OCI-M1 (cell line): Measurements from ENCODE around the gene TMEM191C.
"Not testable (repeated sequence)": the region's sequence is repeated elsewhere in the genome, so short reads cannot be mapped to it uniquely, and the experiment has no call there.

Source experiments
- DNase-seq: peaks from one replicate; lab custom pipeline; 2025; lab: John Stamatoyannopoulos, UW

Gene TMEM191C

DNA sequence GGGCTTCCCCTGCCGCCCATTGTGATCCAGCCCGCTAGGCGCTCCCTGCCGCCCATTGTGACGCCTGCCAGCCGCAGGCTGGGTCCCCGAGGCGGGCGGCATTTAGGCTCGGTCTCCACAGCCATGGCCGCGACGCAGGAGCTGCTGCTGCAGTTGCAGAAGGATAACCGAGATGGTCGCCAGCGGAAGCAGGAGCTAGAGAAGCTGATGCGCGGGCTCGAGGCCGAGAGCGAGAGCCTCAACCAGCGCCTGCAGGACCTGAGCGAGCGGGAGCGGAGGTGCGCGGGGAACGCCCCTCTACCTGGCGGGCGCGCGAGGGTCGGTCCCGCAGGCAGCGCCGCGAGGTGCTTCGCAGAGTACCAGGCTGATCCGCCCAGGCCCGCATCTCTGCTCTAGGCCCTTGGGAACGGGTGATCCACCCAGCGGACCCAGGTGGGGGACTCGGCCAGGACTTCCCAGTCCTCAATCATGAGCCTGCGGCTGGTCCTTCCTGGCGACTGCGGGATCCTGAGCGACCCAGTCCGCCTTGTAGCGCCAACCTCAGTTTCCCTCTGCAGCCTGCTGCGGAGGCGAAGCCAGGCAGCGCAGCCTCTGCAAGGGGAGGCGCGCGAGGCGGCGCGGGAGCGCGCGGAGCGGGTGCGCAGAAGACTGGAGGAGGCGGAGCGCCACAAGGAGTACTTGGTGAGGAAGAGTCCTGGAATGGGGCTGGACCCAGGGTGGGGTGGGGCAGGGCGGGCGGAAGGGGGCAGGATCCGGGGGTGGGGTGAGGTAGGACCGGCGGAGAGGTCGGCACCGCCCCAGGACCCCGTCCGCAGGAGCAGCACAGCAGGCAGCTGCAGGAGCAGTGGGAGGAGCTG, at the start of gene TMEM191C:
Gene TMEM191C, plus strand, starts transcription at position 51 of the 857 bp plus-strand sequence. Its CDS starts 73 bp downstream, at position 124.
- DNase-seq, result not testable (repeated sequence)

- DNase-seq, result not testable (repeated sequence)
Measured at GRCh38 chr22:21417853-21418252, 49.3 kb upstream of the TMEM191C start.

- DNase-seq, result not testable (repeated sequence)
Measured at GRCh38 chr22:21418974-21419638, 48.1 kb upstream of the TMEM191C start.

- not testable (repeated sequence) for DNase-seq
Measured at GRCh38 chr22:21420180-21420763, 46.9 kb upstream of the TMEM191C start.

DNA sequence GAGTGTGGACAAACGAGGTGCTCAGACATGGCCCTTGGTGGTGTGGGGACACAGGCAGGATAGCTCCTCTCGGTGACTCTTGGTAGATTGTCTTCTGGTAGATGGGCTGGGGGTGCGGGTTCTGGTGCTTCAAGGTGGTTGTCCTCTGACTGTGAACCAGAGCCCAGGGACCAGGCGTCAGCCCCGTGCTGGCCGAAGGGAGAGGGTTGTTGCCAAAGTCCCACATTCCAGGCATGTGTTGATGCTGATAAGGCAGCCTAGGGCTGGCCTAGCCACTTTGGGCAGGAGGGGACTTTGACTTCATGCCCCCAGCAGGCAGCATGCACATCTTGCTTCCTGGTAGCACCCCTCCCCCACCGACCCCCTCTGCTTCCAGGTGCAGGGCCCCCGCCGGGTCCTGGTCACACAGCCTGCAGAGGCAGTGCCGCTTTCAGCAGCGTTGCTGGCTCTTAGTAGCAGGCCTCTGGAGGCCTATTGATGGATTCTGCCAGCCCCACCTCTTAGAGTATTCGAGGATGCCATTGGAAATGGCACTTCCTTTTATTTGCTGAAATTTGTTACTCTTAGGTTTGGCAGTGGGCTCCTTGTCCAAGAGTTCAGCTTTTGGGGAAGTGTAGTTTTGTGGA, 43.0 kb upstream of the TMEM191C start:
- not testable (repeated sequence) for DNase-seq

GRCh38 chr22:21434378-21435233, 32.6 kb upstream of the TMEM191C start:
- not testable (repeated sequence) for DNase-seq

GRCh38 chr22:21435998-21436810, 31.0 kb upstream of the TMEM191C start:
- not testable (repeated sequence) for DNase-seq

GRCh38 chr22:21438013-21438412, 29.2 kb upstream of the TMEM191C start:
- DNase-seq, result not testable (repeated sequence)

GRCh38 chr22:21440018-21440636, 27.1 kb upstream of the TMEM191C start:
- DNase-seq, result not testable (repeated sequence)

DNA sequence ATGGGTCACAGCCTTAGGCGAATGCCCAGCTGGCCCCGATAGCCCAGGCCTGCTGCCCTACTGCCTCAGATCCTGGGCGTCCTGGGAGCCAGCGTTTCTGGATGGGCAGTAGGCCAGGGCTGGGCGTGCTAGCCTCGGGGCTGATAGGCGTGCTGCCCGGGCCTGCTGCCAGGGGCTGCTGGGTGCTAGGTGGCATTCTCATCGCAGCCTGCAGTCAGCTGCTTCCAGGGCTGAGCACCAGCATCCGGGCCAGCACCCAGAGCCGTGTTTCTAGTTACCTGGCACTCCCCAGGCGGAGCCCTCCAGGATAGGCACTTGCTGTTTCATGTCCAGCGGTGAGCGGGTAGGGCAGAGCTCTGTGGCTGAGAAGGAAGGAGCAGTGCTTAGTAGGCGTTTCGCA, 26.5 kb upstream of the TMEM191C start:
- DNase-seq, result not testable (repeated sequence)

- DNase-seq, result not testable (repeated sequence)
Measured at GRCh38 chr22:21441170-21441569, 26.0 kb upstream of the TMEM191C start.

GRCh38 chr22:21442123-21442522, 25.1 kb upstream of the TMEM191C start:
- DNase-seq, result not testable (repeated sequence)

DNA sequence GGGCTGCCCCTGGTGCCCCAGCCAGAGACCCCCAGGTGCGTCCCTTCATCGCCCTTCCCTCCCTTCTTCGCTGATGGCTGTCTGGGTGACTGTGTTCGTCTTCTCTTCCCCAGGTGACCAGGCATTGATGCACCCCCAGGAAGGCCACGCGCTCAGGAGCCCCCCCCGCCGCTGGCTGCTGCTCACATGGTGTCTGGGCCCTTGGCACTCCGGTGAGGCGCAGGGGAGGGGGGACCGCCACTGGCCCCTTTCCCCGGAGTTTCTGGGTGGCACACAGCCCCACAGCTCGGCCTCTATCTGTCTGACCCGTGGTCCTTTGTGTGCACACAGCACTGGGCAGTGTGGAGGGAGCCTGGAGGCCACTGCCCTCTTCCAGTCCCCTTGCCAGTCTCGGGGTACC, 24.5 kb upstream of the TMEM191C start:
- not testable (repeated sequence) for DNase-seq

GRCh38 chr22:21443057-21443734, 24.0 kb upstream of the TMEM191C start:
- DNase-seq, result no peak

- no peak for DNase-seq
Measured at GRCh38 chr22:21443735-21444421, 23.3 kb upstream of the TMEM191C start.

DNA sequence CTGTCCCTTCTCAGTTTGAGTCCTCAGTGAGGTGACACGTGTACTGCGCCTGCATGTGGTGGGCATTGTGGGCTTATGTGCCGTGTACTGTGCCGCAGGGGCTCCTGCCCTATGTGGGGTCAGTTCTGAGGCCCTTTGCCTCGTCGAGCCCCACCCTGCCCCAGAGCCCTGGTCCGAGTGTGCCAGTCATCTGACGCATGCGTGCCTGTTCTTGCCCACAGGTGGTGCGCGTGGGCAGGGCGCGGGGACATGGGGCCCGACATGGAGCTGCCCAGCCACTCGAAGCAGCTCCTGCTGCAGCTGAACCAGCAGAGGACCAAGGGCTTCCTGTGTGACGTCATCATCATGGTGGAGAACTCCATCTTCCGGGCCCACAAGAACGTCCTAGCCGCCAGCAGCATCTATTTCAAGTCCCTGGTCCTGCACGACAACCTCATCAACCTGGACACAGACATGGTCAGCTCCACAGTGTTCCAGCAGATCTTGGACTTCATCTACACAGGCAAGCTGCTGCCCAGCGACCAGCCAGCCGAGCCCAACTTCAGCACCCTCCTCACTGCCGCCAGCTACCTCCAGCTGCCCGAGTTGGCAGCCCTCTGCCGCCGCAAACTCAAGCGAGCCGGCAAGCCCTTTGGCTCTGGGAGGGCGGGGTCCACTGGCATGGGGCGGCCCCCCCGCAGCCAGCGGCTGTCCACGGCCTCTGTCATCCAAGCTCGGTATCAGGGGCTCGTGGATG, 22.3 kb upstream of the TMEM191C start:
- DNase-seq, result no peak

DNA sequence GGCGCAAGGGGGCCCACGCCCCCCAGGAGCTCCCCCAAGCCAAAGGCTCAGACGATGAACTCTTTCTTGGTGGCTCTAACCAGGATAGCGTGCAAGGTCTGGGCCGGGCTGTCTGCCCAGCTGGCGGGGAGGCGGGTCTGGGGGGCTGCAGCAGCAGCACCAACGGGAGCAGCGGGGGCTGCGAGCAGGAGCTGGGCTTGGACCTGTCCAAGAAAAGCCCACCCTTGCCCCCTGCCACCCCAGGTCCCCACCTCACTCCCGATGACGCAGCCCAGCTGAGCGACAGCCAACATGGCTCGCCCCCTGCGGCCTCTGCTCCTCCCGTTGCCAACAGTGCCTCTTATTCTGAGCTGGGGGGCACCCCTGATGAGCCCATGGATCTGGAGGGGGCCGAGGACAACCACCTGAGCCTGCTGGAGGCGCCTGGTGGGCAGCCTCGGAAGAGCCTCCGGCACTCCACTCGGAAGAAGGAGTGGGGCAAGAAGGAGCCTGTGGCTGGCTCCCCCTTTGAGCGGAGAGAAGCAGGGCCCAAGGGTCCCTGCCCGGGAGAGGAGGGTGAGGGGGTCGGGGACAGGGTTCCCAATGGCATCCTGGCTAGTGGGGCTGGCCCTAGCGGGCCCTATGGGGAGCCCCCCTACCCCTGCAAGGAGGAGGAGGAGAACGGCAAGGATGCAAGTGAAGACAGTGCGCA, 21.6 kb upstream of the TMEM191C start:
- no peak for DNase-seq
